Activated T-helper 2 cell treated with anti-CD3 and anti-CD28 coated beads, Interferon-gamma antibody, Interleukin-2, Interleukin-4, amounts not matched to agents 10 μg/mL and 5 μg/mL and 100 μg/mL, durations not matched to agents 14 hours and 24 hours and 36 hours (primary cell): ENCODE measurements around the gene MAP3K15. TPM values are rescaled to one million over a fixed set of nuclear protein-coding genes. Genes with fewer than 3 reads are reported as not detected.

Source experiments
- DNase-seq: peaks from one replicate; pipeline ENCODE4 v3.0.0; 2021; ENCODE audit warnings: low spot score
- H3K27ac Mint-ChIP-seq: one replicate; pipeline ENCODE4 v1.8.0; 2021; ENCODE audit warnings: mixed read lengths
- H3K27me3 Mint-ChIP-seq: one replicate; pipeline ENCODE4 v1.8.0; 2021; ENCODE audit warnings: low read depth, mixed read lengths
- H3K36me3 Mint-ChIP-seq: one replicate; pipeline ENCODE4 v1.8.0; 2021; ENCODE audit warnings: low read depth, mixed read lengths
- H3K4me1 Mint-ChIP-seq: one replicate; pipeline ENCODE4 v1.8.0; 2021; ENCODE audit warnings: low read depth, mixed read lengths
- H3K4me3 Mint-ChIP-seq: one replicate; pipeline ENCODE4 v1.8.0; 2021; ENCODE audit warnings: low read depth, mild to moderate bottlenecking, moderate library complexity, mixed read lengths
- H3K9me3 Mint-ChIP-seq: one replicate; pipeline ENCODE4 v1.8.0; 2021; ENCODE audit warnings: mixed read lengths
- intact Hi-C: fragments of 100-400 bp; cut with micrococcal nuclease; formaldehyde crosslinking; loops from one replicate; pipeline ENCODE4 v1.15.1; 2023
- total RNA-seq: library from RNA; stranded (reverse); gene quantifications from 2 replicates; pipeline ENCODE4 v1.2.3, GENCODE V29; 2022

The MAP3K15 gene
- total RNA-seq, 1 donor from 2014 or later: 0.94 TPM

- no peaks in the 10 kb centered on the region for H3K9me3 Mint-ChIP-seq
- intact Hi-C loops: loop anchor here (5.0 kb wide), 1 partner anchor 339 kb away; the partner anchor contains the start of gene SH3KBP1
- H3K27ac Mint-ChIP-seq: peak overlapping the region; percentile 84
- peak overlapping the region; percentile 64 for H3K4me3 Mint-ChIP-seq
- H3K4me1 Mint-ChIP-seq: peaks cover 39% of the 10 kb centered on the region
- peaks cover 55% of the 10 kb centered on the region for H3K36me3 Mint-ChIP-seq
- DNase-seq: no peak
- H3K27me3 Mint-ChIP-seq: no peaks in the 10 kb centered on the region
Observed at GRCh38 chrX:19548279-19548678, 33.0 kb upstream of the MAP3K15 start.

- no peak overlapping the region for H3K27ac Mint-ChIP-seq
- DNase-seq: no peak
- no peaks in the 10 kb centered on the region for H3K27me3 Mint-ChIP-seq
- H3K4me1 Mint-ChIP-seq: peaks cover 28% of the 10 kb centered on the region
- intact Hi-C loops: loop anchor here (5.0 kb wide), 1 partner anchor 342 kb away; the partner anchor contains the start of gene SH3KBP1
- H3K4me3 Mint-ChIP-seq: no peak overlapping the region
- no peaks in the 10 kb centered on the region for H3K9me3 Mint-ChIP-seq
- peaks cover 71% of the 10 kb centered on the region for H3K36me3 Mint-ChIP-seq
Observed at GRCh38 chrX:19545651-19546050, 30.3 kb upstream of the MAP3K15 start.

GRCh38 chrX:19544693-19545305 lies 29.5 kb upstream of the MAP3K15 start:
- intact Hi-C loops: loop anchor here (5.0 kb wide), 2 partner anchors 343 to 448 kb away; partner anchors contain the start of genes BCLAF3 and SH3KBP1
- Mint-ChIP-seq H3K4me1 (peaks cover 19% of the 10 kb centered on the region), H3K27ac (peak overlapping the region; percentile 70), H3K4me3 (no peak overlapping the region), H3K9me3 (no peaks in the 10 kb centered on the region), H3K27me3 (no peaks in the 10 kb centered on the region), H3K36me3 (peaks cover 66% of the 10 kb centered on the region)
- DNase-seq: no peak

- no peak for DNase-seq
- H3K27me3 Mint-ChIP-seq: no peaks in the 10 kb centered on the region
- intact Hi-C loops: loop anchor here (5.0 kb wide), 1 partner anchor 448 kb away; the partner anchor contains the start of gene BCLAF3
- H3K36me3 Mint-ChIP-seq: peaks cover 62% of the 10 kb centered on the region
- H3K4me1 Mint-ChIP-seq: peaks cover 13% of the 10 kb centered on the region
- no peak overlapping the region for H3K4me3 Mint-ChIP-seq
- H3K9me3 Mint-ChIP-seq: no peaks in the 10 kb centered on the region
- H3K27ac Mint-ChIP-seq: no peak overlapping the region
Observed at GRCh38 chrX:19543951-19544381, 28.7 kb upstream of the MAP3K15 start.

- no peaks in the 10 kb centered on the region for H3K27me3 Mint-ChIP-seq
- no peak overlapping the region for H3K27ac Mint-ChIP-seq
- no peak for DNase-seq
- no peaks in the 10 kb centered on the region for H3K9me3 Mint-ChIP-seq
- intact Hi-C loops: loop anchor here (5.0 kb wide), 1 partner anchor 449 kb away; the partner anchor contains the start of gene BCLAF3
- peaks cover 54% of the 10 kb centered on the region for H3K36me3 Mint-ChIP-seq
- peaks cover 6% of the 10 kb centered on the region for H3K4me1 Mint-ChIP-seq
- H3K4me3 Mint-ChIP-seq: no peak overlapping the region
Observed at GRCh38 chrX:19543020-19543715, 27.9 kb upstream of the MAP3K15 start.

- Mint-ChIP-seq H3K36me3 (peaks cover 44% of the 10 kb centered on the region), H3K27ac (no peak overlapping the region), H3K4me1 (peaks cover 3% of the 10 kb centered on the region), H3K4me3 (no peak overlapping the region), H3K9me3 (no peaks in the 10 kb centered on the region), H3K27me3 (no peaks in the 10 kb centered on the region)
- intact Hi-C loops: loop anchor here (5.0 kb wide), 1 partner anchor 450 kb away; the partner anchor contains the start of gene BCLAF3
- no peak for DNase-seq
Observed at GRCh38 chrX:19541931-19542330, 26.6 kb upstream of the MAP3K15 start.

- no peak for DNase-seq
- intact Hi-C loops: loop anchor here (5.0 kb wide), 1 partner anchor 451 kb away; the partner anchor contains the start of gene BCLAF3
- H3K4me1 Mint-ChIP-seq: peaks cover 3% of the 10 kb centered on the region
- no peaks in the 10 kb centered on the region for H3K9me3 Mint-ChIP-seq
- peaks cover 46% of the 10 kb centered on the region for H3K36me3 Mint-ChIP-seq
- H3K27ac Mint-ChIP-seq: no peak overlapping the region
- no peaks in the 10 kb centered on the region for H3K27me3 Mint-ChIP-seq
- H3K4me3 Mint-ChIP-seq: no peak overlapping the region
Observed at GRCh38 chrX:19541196-19541595, 25.9 kb upstream of the MAP3K15 start.

GRCh38 chrX:19540076-19540475 lies 24.8 kb upstream of the MAP3K15 start:
- no peak overlapping the region for H3K27ac Mint-ChIP-seq
- H3K4me3 Mint-ChIP-seq: no peak overlapping the region
- H3K27me3 Mint-ChIP-seq: no peaks in the 10 kb centered on the region
- H3K4me1 Mint-ChIP-seq: peaks cover 3% of the 10 kb centered on the region
- intact Hi-C loops: loop anchor here (5.0 kb wide), 1 partner anchor 452 kb away; the partner anchor contains the start of gene BCLAF3
- DNase-seq: no peak
- H3K36me3 Mint-ChIP-seq: peaks cover 43% of the 10 kb centered on the region
- H3K9me3 Mint-ChIP-seq: no peaks in the 10 kb centered on the region

GRCh38 chrX:19539665-19540064 lies 24.4 kb upstream of the MAP3K15 start:
- no peak overlapping the region for H3K27ac Mint-ChIP-seq
- no peaks in the 10 kb centered on the region for H3K27me3 Mint-ChIP-seq
- H3K36me3 Mint-ChIP-seq: peaks cover 39% of the 10 kb centered on the region
- no peaks in the 10 kb centered on the region for H3K9me3 Mint-ChIP-seq
- no peak overlapping the region for H3K4me3 Mint-ChIP-seq
- peaks cover 2% of the 10 kb centered on the region for H3K4me1 Mint-ChIP-seq
- DNase-seq: no peak
- intact Hi-C loops: loop anchor here (5.0 kb wide), 1 partner anchor 453 kb away; the partner anchor contains the start of gene BCLAF3

GRCh38 chrX:19535476-19535875 lies 20.2 kb upstream of the MAP3K15 start:
- Mint-ChIP-seq H3K4me3 (no peak overlapping the region), H3K4me1 (no peaks in the 10 kb centered on the region), H3K9me3 (no peaks in the 10 kb centered on the region), H3K27ac (no peak overlapping the region), H3K27me3 (no peaks in the 10 kb centered on the region), H3K36me3 (peaks cover 19% of the 10 kb centered on the region)
- DNase-seq: no peak
- intact Hi-C loops: no loop called here

GRCh38 chrX:19532709-19533108 lies 17.4 kb upstream of the MAP3K15 start:
- no peak overlapping the region for H3K27ac Mint-ChIP-seq
- DNase-seq: no peak
- H3K9me3 Mint-ChIP-seq: no peaks in the 10 kb centered on the region
- intact Hi-C loops: loop anchor here (5.0 kb wide), 1 partner anchor 160 kb away; no protein-coding TSS in a partner anchor
- no peak overlapping the region for H3K4me3 Mint-ChIP-seq
- H3K36me3 Mint-ChIP-seq: peaks cover 16% of the 10 kb centered on the region
- H3K4me1 Mint-ChIP-seq: no peaks in the 10 kb centered on the region
- no peaks in the 10 kb centered on the region for H3K27me3 Mint-ChIP-seq

- Mint-ChIP-seq H3K9me3 (no peaks in the 10 kb centered on the region), H3K36me3 (no peaks in the 10 kb centered on the region), H3K27ac (no peak overlapping the region), H3K4me3 (no peak overlapping the region), H3K27me3 (peaks cover 26% of the 10 kb centered on the region), H3K4me1 (no peaks in the 10 kb centered on the region)
- DNase-seq: no peak
- intact Hi-C loops: no loop called here
Observed at GRCh38 chrX:19517965-19518364, 2.7 kb upstream of the MAP3K15 start.

- no peak overlapping the region for H3K4me3 Mint-ChIP-seq
- H3K9me3 Mint-ChIP-seq: no peaks in the 10 kb centered on the region
- no peaks in the 10 kb centered on the region for H3K4me1 Mint-ChIP-seq
- no peaks in the 10 kb centered on the region for H3K36me3 Mint-ChIP-seq
- no peak overlapping the region for H3K27ac Mint-ChIP-seq
- peaks cover 31% of the 10 kb centered on the region for H3K27me3 Mint-ChIP-seq
- DNase-seq: no peak
- intact Hi-C loops: no loop called here
Observed at GRCh38 chrX:19515615-19516105, 352 bp upstream of the MAP3K15 start.
